HUES6 (cell line): ENCODE measurements around the gene USP11.

Source experiments
- H3K27ac ChIP-seq: 2 replicates; pipeline ENCODE4 v1.7.0; 2013; ENCODE audit warnings: low read depth, mild to moderate bottlenecking, low read length, inconsistent platforms
- H3K27me3 ChIP-seq: 2 replicates; pipeline ENCODE4 v1.6.1; 2013; ENCODE audit warnings: low read length; ENCODE audit not compliant: control insufficient read depth, insufficient read depth
- H3K36me3 ChIP-seq: 2 replicates; pipeline ENCODE4 v1.6.1; 2013; ENCODE audit warnings: low read length; ENCODE audit not compliant: control insufficient read depth, insufficient read depth
- H3K4me1 ChIP-seq: 2 replicates; pipeline ENCODE4 v1.6.1; 2013; ENCODE audit warnings: low read length; ENCODE audit not compliant: control insufficient read depth, insufficient read depth
- H3K4me3 ChIP-seq: 2 replicates; pipeline ENCODE4 v1.5.1; 2013; ENCODE audit warnings: low read depth, low read length
- H3K9ac ChIP-seq: one replicate; pipeline ENCODE4 v1.6.1; 2013; ENCODE audit warnings: mild to moderate bottlenecking, low read length
- H3K9me3 ChIP-seq: 2 replicates; pipeline ENCODE4 v1.6.1; 2013; ENCODE audit warnings: low read depth, low read length; ENCODE audit not compliant: control insufficient read depth, insufficient read depth

USP11 gene

DNA sequence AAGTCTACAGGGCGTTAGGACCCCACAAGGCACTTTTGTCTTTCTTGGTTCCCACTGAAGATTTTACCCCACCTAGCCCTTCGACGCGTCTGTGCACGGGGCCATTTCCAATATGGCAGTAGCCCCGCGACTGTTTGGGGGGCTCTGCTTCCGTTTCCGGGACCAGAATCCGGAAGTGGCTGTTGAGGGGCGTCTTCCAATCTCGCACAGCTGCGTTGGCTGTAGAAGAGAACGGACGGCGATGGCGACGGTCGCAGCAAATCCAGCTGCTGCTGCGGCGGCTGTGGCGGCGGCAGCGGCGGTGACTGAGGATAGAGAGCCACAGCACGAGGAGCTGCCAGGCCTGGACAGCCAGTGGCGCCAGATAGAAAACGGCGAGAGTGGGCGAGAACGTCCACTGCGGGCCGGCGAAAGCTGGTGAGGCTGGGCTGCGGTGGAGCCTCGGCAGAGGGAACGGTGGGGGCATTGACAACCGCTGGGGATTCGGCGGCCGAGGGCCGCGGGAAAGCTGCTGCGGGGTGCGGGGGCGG, at the start of gene USP11:
Gene USP11, plus strand, starts transcription at position 207 of the 530 bp plus-strand sequence. Its CDS starts 35 bp downstream, at position 242.
- Histone ChIP-seq H3K27ac (peak within 1 kb of the TSS; percentile 93), H3K9me3 (no peaks in the 10 kb centered on the region), H3K27me3 (no peaks in the 10 kb centered on the region), H3K36me3 (peaks cover 19% of the 10 kb centered on the region), H3K9ac (peak within 1 kb of the TSS; percentile 85), H3K4me1 (peaks cover 11% of the 10 kb centered on the region), H3K4me3 (peak within 1 kb of the TSS; percentile 86)

DNA sequence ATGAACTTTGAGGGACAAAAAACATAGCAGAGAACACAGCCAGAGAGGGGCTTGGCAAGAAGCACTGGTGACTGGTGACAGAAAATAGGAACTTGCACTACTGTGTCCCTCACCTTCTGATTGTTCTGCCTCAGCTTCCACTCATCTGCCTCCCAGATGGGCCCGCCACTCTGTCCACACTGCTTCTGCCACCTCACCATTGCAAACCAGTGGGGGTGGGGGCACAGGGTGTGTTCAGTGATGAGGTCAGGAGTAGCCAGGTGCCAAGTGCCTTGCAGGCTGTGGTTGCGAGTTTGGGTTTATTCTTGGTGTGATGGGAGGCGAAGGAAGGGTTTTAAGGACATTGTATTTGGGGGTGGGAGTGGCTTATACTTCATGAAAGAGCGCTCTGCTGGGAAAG, 48.3 kb upstream of the USP11 start:
- no peak overlapping the region for H3K9ac ChIP-seq
- no peak overlapping the region for H3K27ac ChIP-seq
- H3K27me3 ChIP-seq = no peaks in the 10 kb centered on the region
- no peaks in the 10 kb centered on the region for H3K4me1 ChIP-seq
- no peak overlapping the region for H3K4me3 ChIP-seq
- no peaks in the 10 kb centered on the region for H3K9me3 ChIP-seq
- peaks cover 71% of the 10 kb centered on the region for H3K36me3 ChIP-seq

- no peaks in the 10 kb centered on the region for H3K9me3 ChIP-seq
- H3K4me1 ChIP-seq = 0 out of 2 replicates have a peak, but pooled peaks cover 3% of the 10 kb centered on the region
- H3K4me3 ChIP-seq = no peak overlapping the region
- H3K36me3 ChIP-seq = peaks cover 63% of the 10 kb centered on the region
- no peaks in the 10 kb centered on the region for H3K27me3 ChIP-seq
- no peak overlapping the region for H3K27ac ChIP-seq
- no peak overlapping the region for H3K9ac ChIP-seq
Measured at GRCh38 chrX:47185241-47185640, 47.6 kb upstream of the USP11 start.

- H3K36me3 ChIP-seq = peaks cover 54% of the 10 kb centered on the region
- no peaks in the 10 kb centered on the region for H3K9me3 ChIP-seq
- no peak overlapping the region for H3K27ac ChIP-seq
- H3K4me3 ChIP-seq = no peak overlapping the region
- H3K27me3 ChIP-seq = no peaks in the 10 kb centered on the region
- H3K4me1 ChIP-seq = 0 out of 2 replicates have a peak, but pooled peaks cover 5% of the 10 kb centered on the region
- H3K9ac ChIP-seq = no peak overlapping the region
Measured at GRCh38 chrX:47186096-47186740, 46.6 kb upstream of the USP11 start.

DNA sequence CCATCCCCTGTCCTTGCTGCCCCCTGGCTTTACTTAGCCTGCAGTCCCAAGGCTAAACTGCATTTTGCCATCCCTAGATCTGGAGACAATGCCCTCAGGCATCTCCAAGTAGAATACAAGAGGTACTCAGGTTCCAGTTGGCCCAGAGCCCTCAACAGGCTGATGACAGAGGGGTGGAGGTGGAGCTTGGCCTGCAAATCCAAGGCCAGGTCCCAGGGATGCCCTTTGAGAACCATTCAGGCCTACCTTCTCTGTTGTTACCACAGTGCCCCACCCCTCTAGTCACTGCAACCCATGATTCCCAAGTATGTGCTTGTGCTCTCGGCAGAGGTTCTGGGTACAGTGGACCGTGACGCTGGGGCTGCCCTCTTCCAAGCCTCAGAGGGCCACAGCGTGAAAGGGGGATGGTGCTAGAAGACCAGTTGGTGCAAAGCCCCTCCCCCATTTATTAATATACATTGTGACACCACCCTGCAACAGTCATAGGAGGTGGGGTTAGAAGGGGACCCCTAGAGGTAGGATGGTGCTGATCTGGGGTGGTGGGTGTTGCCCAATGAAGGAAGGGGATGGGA, 45.6 kb upstream of the USP11 start:
- H3K27ac ChIP-seq = no peak overlapping the region
- no peaks in the 10 kb centered on the region for H3K27me3 ChIP-seq
- no peaks in the 10 kb centered on the region for H3K9me3 ChIP-seq
- no peak overlapping the region for H3K9ac ChIP-seq
- H3K4me1 ChIP-seq = peaks cover 9% of the 10 kb centered on the region; the same call in 1 of the 2 replicates
- no peak overlapping the region for H3K4me3 ChIP-seq
- peaks cover 45% of the 10 kb centered on the region for H3K36me3 ChIP-seq

DNA sequence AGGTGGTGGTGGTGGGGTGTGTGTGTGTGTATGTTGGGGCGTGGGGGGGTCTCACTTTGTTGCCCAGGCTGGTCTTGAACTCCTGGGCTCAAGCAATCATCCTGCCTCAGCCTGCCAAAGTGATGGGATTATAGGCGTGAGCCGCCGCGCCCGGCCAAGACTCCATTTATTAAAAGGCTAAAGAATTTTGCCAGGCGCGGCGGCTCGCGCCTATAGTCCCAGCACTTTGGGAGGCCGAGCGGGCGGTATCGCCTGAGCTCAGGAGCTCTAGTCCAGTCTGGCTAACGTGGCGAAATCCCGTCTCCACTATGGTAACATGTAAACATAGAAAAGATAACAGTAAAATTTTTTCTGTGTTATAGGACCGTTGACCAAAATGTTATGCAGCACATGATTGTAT, 42.9 kb upstream of the USP11 start:
- H3K27me3 ChIP-seq = no peaks in the 10 kb centered on the region
- no peaks in the 10 kb centered on the region for H3K9me3 ChIP-seq
- H3K9ac ChIP-seq = no peak overlapping the region
- H3K27ac ChIP-seq = no peak overlapping the region
- H3K4me3 ChIP-seq = peak overlapping the region; percentile 73; the same call in 1 of the 2 replicates
- H3K36me3 ChIP-seq = peaks cover 26% of the 10 kb centered on the region
- peaks cover 18% of the 10 kb centered on the region for H3K4me1 ChIP-seq

GRCh38 chrX:47190445-47191269, 42.2 kb upstream of the USP11 start:
- Histone ChIP-seq H3K9ac (peak overlapping the region; percentile 56), H3K27ac (no peak overlapping the region; the same call in 1 of the 2 replicates), H3K4me1 (peaks cover 23% of the 10 kb centered on the region), H3K27me3 (no peaks in the 10 kb centered on the region), H3K9me3 (no peaks in the 10 kb centered on the region), H3K4me3 (peak overlapping the region; percentile 73), H3K36me3 (peaks cover 23% of the 10 kb centered on the region)

DNA sequence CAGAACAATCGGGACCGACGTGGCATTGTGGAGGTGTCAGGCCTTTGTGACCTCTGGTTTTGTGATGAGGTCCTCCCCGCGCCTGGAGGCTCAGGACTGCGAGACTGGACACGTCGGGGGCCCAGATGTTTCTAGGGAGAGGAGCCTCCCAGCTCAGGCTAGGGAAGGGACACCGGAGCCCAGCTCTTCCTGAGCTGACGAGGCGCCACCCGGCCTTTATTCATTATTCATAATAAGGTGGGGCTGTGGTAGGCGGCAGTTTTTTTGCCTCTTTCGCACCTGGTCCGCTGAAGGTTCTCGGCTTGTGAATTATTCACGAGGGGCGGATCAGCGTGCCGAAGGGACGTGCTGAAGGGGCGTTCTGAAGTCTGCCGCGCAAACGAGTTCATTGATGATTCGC, 41.5 kb upstream of the USP11 start:
- Histone ChIP-seq H3K27ac (no peak overlapping the region; the same call in 1 of the 2 replicates), H3K9ac (peak overlapping the region; percentile 56), H3K9me3 (no peaks in the 10 kb centered on the region), H3K4me1 (peaks cover 29% of the 10 kb centered on the region), H3K36me3 (peaks cover 23% of the 10 kb centered on the region), H3K27me3 (no peaks in the 10 kb centered on the region), H3K4me3 (peak overlapping the region; percentile 73)

- Histone ChIP-seq H3K27me3 (no peaks in the 10 kb centered on the region), H3K9me3 (no peaks in the 10 kb centered on the region), H3K9ac (peak overlapping the region; percentile 56), H3K4me1 (peaks cover 35% of the 10 kb centered on the region), H3K4me3 (peak overlapping the region; percentile 73), H3K27ac (no peak overlapping the region), H3K36me3 (peaks cover 23% of the 10 kb centered on the region)
Measured at GRCh38 chrX:47191806-47192401, 40.9 kb upstream of the USP11 start.

- H3K36me3 ChIP-seq = peaks cover 36% of the 10 kb centered on the region
- no peaks in the 10 kb centered on the region for H3K9me3 ChIP-seq
- peaks cover 52% of the 10 kb centered on the region for H3K4me1 ChIP-seq
- H3K27me3 ChIP-seq = no peaks in the 10 kb centered on the region
- peak within 1 kb of the TSS; percentile 93 for H3K27ac ChIP-seq
- peak within 1 kb of the TSS; percentile 86 for H3K4me3 ChIP-seq
- H3K9ac ChIP-seq = peak within 1 kb of the TSS; percentile 98
Measured at GRCh38 chrX:47193475-47194193, 39.2 kb upstream of the USP11 start, which contains the start of gene UBA1. UBA1 (plus strand) TSS chrX:47193829; CDS start chrX:47198803, 4,974 bp downstream.
